H1 (cell line): ENCODE measurements around the gene CERCAM. TPM values are rescaled to one million over a fixed set of nuclear protein-coding genes. Genes with fewer than 3 reads are reported as not detected.

Experiments
- CTCF ChIA-PET: fragments of 300-600 bp; sonication (Branson Sonifier 250); formaldehyde crosslinking; loops from one replicate; lab custom pipeline; 2021; ENCODE audit not compliant: partially characterized antibody; lab: Charles Lee
- POLR2A ChIA-PET: fragments of 300-600 bp; sonication (Branson Sonifier 250); formaldehyde crosslinking; loops from one replicate; lab custom pipeline; 2021; ENCODE audit warnings: inconsistent platforms; ENCODE audit not compliant: partially characterized antibody; lab: Charles Lee
- DNase-seq, 2 experiments: peaks; one replicate each; pipeline versions ENCODE4 v3.0.0 to v3.0.0-alpha.2; 2010 to 2022; ENCODE audit warnings: low spot score in 2 of 2, low read depth in 1 of 2, mixed read lengths in 1 of 2
- FAIRE-seq: peaks from 2 replicates; lab custom pipeline; 2011; peaks lifted over from hg19 to GRCh38; lab: Jason Lieb, UNC
- H2AFZ ChIP-seq: 2 replicates; pipeline ENCODE4 v1.8.1; 2012; ENCODE audit warnings: low read length, inconsistent platforms
- H2AK5ac ChIP-seq: 2 replicates; pipeline ENCODE4 v1.6.1; 2013; ENCODE audit warnings: low read depth, low read length
- H2BK120ac ChIP-seq: replicated peaks from 2 replicates; pipeline ENCODE3; 2013; ENCODE audit warnings: low read depth, low read length, inconsistent platforms
- H2BK12ac ChIP-seq: 2 replicates; pipeline ENCODE4 v1.6.1; 2013; ENCODE audit warnings: low read depth, low read length
- H2BK15ac ChIP-seq: 2 replicates; pipeline ENCODE4 v1.6.1; 2013; ENCODE audit warnings: low read length
- H2BK20ac ChIP-seq: 2 replicates; pipeline ENCODE4 v1.6.1; 2013; ENCODE audit warnings: low read length
- H2BK5ac ChIP-seq: 2 replicates; pipeline ENCODE4 v1.6.1; 2013; ENCODE audit warnings: low read depth, low read length
- H3K14ac ChIP-seq: 2 replicates; pipeline ENCODE4 v1.6.1; 2013; ENCODE audit warnings: inconsistent platforms; ENCODE audit not compliant: insufficient read length
- H3K18ac ChIP-seq: 2 replicates; pipeline ENCODE4 v1.6.1; 2013; ENCODE audit warnings: low read length; ENCODE audit errors: extremely low read depth
- H3K23ac ChIP-seq: 2 replicates; pipeline ENCODE4 v1.6.1; 2013; ENCODE audit warnings: inconsistent platforms; ENCODE audit not compliant: insufficient read length
- H3K23me2 ChIP-seq: 2 replicates; pipeline ENCODE4 v1.6.1; 2013; ENCODE audit warnings: low read depth, low read length
- H3K27ac ChIP-seq: 2 replicates; pipeline ENCODE4 v1.6.1; 2011; ENCODE audit warnings: low read depth, low read length, inconsistent platforms
- H3K27me3 ChIP-seq, 4 experiments: replicated peaks in 1 of 4; 1 replicate in 1 of 4; 2 replicates in 3 of 4; pipeline versions ENCODE4 v1.6.1 to v1.8.1; 2011 to 2013; ENCODE audit warnings: low read length in 3 of 4, mild to moderate bottlenecking in 3 of 4, inconsistent platforms in 2 of 4, mixed read lengths in 2 of 4, moderate library complexity in 1 of 4; ENCODE audit not compliant: control insufficient read depth in 3 of 4, insufficient read depth in 3 of 4; ENCODE audit errors: extremely low read depth in 1 of 4
- H3K36me3 ChIP-seq, 4 experiments: 2 replicates each; pipeline versions ENCODE4 v1.6.1 to v1.8.1; 2011 to 2013; ENCODE audit warnings: mild to moderate bottlenecking in 4 of 4, low read length in 3 of 4, moderate library complexity in 2 of 4, control low read depth in 1 of 4, inconsistent platforms in 1 of 4; ENCODE audit not compliant: insufficient read depth in 4 of 4, control insufficient read depth in 2 of 4
- H3K4ac ChIP-seq: replicated peaks from 2 replicates; pipeline ENCODE3; 2013; ENCODE audit warnings: low read length, low read depth, mixed read lengths, inconsistent platforms; ENCODE audit not compliant: insufficient read length
- H3K4me1 ChIP-seq, 4 experiments: replicated peaks in 1 of 4; 1 replicate in 1 of 4; 2 replicates in 3 of 4; pipeline versions ENCODE4 v1.6.1 to v1.8.1; 2011 to 2013; ENCODE audit warnings: low read length in 3 of 4, inconsistent platforms in 2 of 4, mixed read lengths in 1 of 4; ENCODE audit not compliant: insufficient read depth in 4 of 4, control insufficient read depth in 3 of 4
- H3K4me2 ChIP-seq, 2 experiments: 2 replicates each; pipeline versions ENCODE4 v1.6.1 to v1.8.1; 2011 to 2013; ENCODE audit warnings: low read depth in 2 of 2, low read length in 2 of 2, control low read depth in 1 of 2, inconsistent platforms in 1 of 2, mild to moderate bottlenecking in 1 of 2; ENCODE audit not compliant: insufficient read depth in 1 of 2
- H3K4me3 ChIP-seq, 4 experiments: fragments of 200-600, 300-600 bp in 1 of 4; sonication (generic), shearing (Covaris generic), sonication (Bioruptor Twin) in 1 of 4; 2 replicates each; pipeline versions ENCODE4 v1.5.1 to v1.8.1; 2011 to 2016; ENCODE audit warnings: low read length in 4 of 4, low read depth in 3 of 4, control low read depth in 2 of 4, inconsistent platforms in 2 of 4, mild to moderate bottlenecking in 2 of 4, mixed read lengths in 1 of 4, moderate library complexity in 1 of 4; ENCODE audit not compliant: insufficient read depth in 2 of 4; ENCODE audit errors: extremely low read depth in 1 of 4
- H3K56ac ChIP-seq: replicated peaks from 2 replicates; pipeline ENCODE3; 2013; ENCODE audit warnings: low read depth, mild to moderate bottlenecking, mixed read lengths, low read length, inconsistent platforms; ENCODE audit not compliant: insufficient read length
- H3K79me1 ChIP-seq: 2 replicates; pipeline ENCODE4 v1.6.1; 2013; ENCODE audit warnings: low read depth, low read length, control low read depth
- H3K79me2 ChIP-seq, 2 experiments: 2 replicates each; pipeline versions ENCODE4 v1.6.1 to v1.8.1; 2012 to 2013; ENCODE audit warnings: low read length in 2 of 2, mild to moderate bottlenecking in 2 of 2, inconsistent platforms in 1 of 2; ENCODE audit not compliant: insufficient read depth in 2 of 2, control insufficient read depth in 1 of 2
- H3K9ac ChIP-seq, 4 experiments: replicated peaks in 1 of 4; 1 replicate in 1 of 4; 2 replicates in 3 of 4; pipeline versions ENCODE4 v1.6.1 to v1.8.1; 2011 to 2013; ENCODE audit warnings: low read depth in 3 of 4, low read length in 3 of 4, control low read depth in 2 of 4, mild to moderate bottlenecking in 2 of 4, moderate library complexity in 2 of 4, inconsistent platforms in 1 of 4; ENCODE audit errors: extremely low read depth in 1 of 4
- H3K9me3 ChIP-seq, 2 experiments: 2 replicates each; pipeline versions ENCODE4 v1.6.1 to v1.8.1; 2012 to 2013; ENCODE audit warnings: mild to moderate bottlenecking in 2 of 2, moderate library complexity in 2 of 2, control low read depth in 1 of 2, inconsistent platforms in 1 of 2, low read depth in 1 of 2, low read length in 1 of 2, mixed read lengths in 1 of 2; ENCODE audit not compliant: insufficient read depth in 2 of 2
- H4K20me1 ChIP-seq, 2 experiments: replicated peaks in 1 of 2; 2 replicates each; pipeline versions ENCODE3 to v1.8.1; 2011 to 2013; ENCODE audit warnings: inconsistent platforms in 2 of 2, low read length in 2 of 2, mild to moderate bottlenecking in 1 of 2; ENCODE audit not compliant: insufficient read depth in 2 of 2, control insufficient read depth in 1 of 2
- H4K5ac ChIP-seq: 2 replicates; pipeline ENCODE4 v1.6.1; 2013; ENCODE audit warnings: low read length, low read depth, mixed read lengths, inconsistent platforms; ENCODE audit not compliant: insufficient read length
- H4K8ac ChIP-seq: 2 replicates; pipeline ENCODE4 v1.8.0; 2013; ENCODE audit warnings: mild to moderate bottlenecking, moderate library complexity, low read length, inconsistent platforms; ENCODE audit not compliant: insufficient read depth; ENCODE audit errors: extremely low read depth
- H4K91ac ChIP-seq: replicated peaks from 2 replicates; pipeline ENCODE3; 2013; ENCODE audit warnings: low read length, mixed read lengths, inconsistent platforms; ENCODE audit not compliant: insufficient read length
- EZH2 ChIP-seq: fragments of 200-600 bp; sonication (generic); IDR thresholded peaks from 2 replicates; pipeline ENCODE4 v1.7.1; 2012; ENCODE audit warnings: low read depth, mild to moderate bottlenecking, moderate library complexity, low read length, inconsistent platforms; ENCODE audit not compliant: severe bottlenecking
- SUZ12 ChIP-seq: fragments of 200-600 bp; sonication (generic); IDR thresholded peaks from 2 replicates; pipeline ENCODE4 v1.6.1; 2012; ENCODE audit warnings: mild to moderate bottlenecking, inconsistent platforms, low read length, moderate library complexity, mixed read lengths
- WGBS, 2 experiments: shearing (Covaris generic) in 1 of 2; methylation state at CpG; one replicate each; pipeline versions ENCODE4 v1.1.6 to v1.1.7; 2013 to 2015; ENCODE audit warnings: low lambda C conversion rate in 2 of 2, mixed read lengths in 2 of 2, inconsistent platforms in 1 of 2, low coverage in 1 of 2, missing lambda C conversion rate in 1 of 2; ENCODE audit not compliant: insufficient replicate concordance in 2 of 2, insufficient coverage in 1 of 2, insufficient read length in 1 of 2; ENCODE audit errors: extremely low coverage in 1 of 2, missing lambda C conversion rate in 1 of 2; 5-methylcytosine and 5-hydroxymethylcytosine counted together
- polyA plus RNA-seq, 7 experiments: library from polyadenylated mRNA; depleted of rRNA in 3 of 7; stranded (reverse) in 5 of 7; unstranded in 2 of 7; fragments of >200 nt in 5 of 7; fragments of 200-250 nt in 2 of 7; gene quantifications; 1 replicate in 5 of 7; 2 replicates in 1 of 7; 4 replicates in 1 of 7; pipeline versions ENCODE4 v1.2.1 to v1.2.3, GENCODE V29; 2011 to 2013; ENCODE audit warnings: missing spikeins in 2 of 7, mixed read lengths in 2 of 7
- total RNA-seq: library from RNA; stranded (reverse); fragmentation: NEBNext Ultra II Directional; extraction: Animal tissue kit (Norgen Biotek cat#: 25700); gene quantifications from 2 replicates; pipeline ENCODE4 v1.2.1, GENCODE V29; 2021

CERCAM gene
- total and polyA plus RNA-seq, 2 of the 8 experiments (the other 6 are each of a cell fraction or from before 2014, with no cell fraction given): 3.1 to 5.2 TPM

DNA sequence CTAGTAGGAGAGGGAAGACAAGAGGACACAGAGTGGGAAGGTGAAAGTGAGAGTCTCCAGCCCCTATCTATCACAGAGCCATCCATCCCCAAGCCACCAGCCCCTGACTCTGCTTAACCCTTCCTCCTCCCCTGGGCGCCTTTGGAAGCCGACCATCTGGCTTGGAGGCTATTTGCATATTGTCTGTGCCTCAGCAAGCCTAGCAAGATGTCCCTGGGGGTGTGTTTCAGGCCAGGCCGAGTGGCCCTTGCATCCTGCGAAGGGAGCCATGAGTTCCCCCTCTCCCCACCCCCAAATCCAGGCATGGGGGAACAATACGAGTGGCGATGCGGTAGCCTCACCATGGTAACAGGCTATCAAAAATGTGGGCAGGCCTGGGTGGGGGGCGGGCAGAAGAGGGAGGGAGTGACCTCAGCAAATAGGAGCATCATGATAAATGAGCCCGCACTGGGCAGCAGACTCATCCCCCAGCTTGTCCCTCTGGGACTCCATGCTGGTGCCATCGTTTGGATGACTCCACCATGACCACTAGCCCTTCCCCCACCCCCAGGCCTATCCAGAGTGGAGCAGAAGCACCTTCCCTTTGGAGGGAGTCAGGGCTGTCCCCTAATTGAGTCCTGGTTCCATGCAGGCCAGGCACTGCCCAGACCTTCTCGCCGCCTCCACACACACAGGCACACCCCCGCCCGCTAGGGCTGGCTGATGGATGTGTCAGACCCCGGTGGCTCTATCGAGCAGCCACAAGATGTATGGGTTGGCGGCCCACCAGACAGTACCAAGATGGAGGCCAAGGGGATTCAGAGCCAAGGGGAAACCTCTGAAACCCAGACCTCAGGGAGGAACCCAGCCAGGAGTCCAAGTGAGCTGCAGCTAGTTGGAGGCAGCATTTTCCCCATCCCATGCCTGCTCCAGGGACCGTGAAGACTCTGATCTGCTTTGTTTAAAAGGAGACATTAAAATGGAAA is 34.9 kb upstream of the CERCAM start:
- no peak overlapping the region for H3K14ac ChIP-seq
- H3K79me1 ChIP-seq: 0 out of 2 replicates have a peak, but pooled peaks cover 6% of the 10 kb centered on the region
- peaks cover 2% of the 10 kb centered on the region; the same call in 1 of the 2 replicates for H3K23me2 ChIP-seq
- no peak overlapping the region for H3K4ac ChIP-seq
- no peak overlapping the region for H3K23ac ChIP-seq
- no peaks in the 10 kb centered on the region for H3K9me3 ChIP-seq
- no peak overlapping the region; a peak in 2 of 8 replicates for H3K4me3 ChIP-seq
- 0 out of 2 replicates have a peak overlapping the region, but pooled peaks have one; percentile 46 for H2AK5ac ChIP-seq
- no peak overlapping the region for H3K27ac ChIP-seq
- no peak overlapping the region for H4K5ac ChIP-seq
- POLR2A ChIA-PET: interaction anchor here (0.9 to 13.1 kb wide), 7 partner anchors 9 to 24 kb away, joined by 3 to 92 read pairs (median 49); partner anchors contain the start of gene URM1
- peak overlapping the region; percentile 32 for H4K91ac ChIP-seq
- peaks cover 30 to 94% (median 83%) of the 10 kb centered on the region in 4 experiments for H3K27me3 ChIP-seq
- H4K8ac ChIP-seq: no peak overlapping the region
- H3K56ac ChIP-seq: no peak overlapping the region
- H2BK20ac ChIP-seq: peak overlapping the region; percentile 76; the same call in 1 of the 2 replicates
- peaks cover 26 to 59% (median 46%) of the 10 kb centered on the region in 4 experiments for H3K4me1 ChIP-seq
- H2BK120ac ChIP-seq: no peak overlapping the region
- DNase-seq: no peak
- H4K20me1 ChIP-seq: peaks cover 34 to 41% of the 10 kb centered on the region in 2 experiments
- peak overlapping the region; percentile 21; the same call in 1 of the 2 replicates for H2BK15ac ChIP-seq
- no peaks in the 10 kb centered on the region for H3K79me2 ChIP-seq
- TF ChIP-seq SUZ12 (no peak), EZH2 (peak; percentile 31)
- H3K36me3 ChIP-seq: peaks cover 0 to 22% (median 9%) of the 10 kb centered on the region in 4 experiments; a peak in 6 of 8 replicates
- 79% methylated on average over 17 of the region's 18 CpGs; no CpG with 5 or more reads in 1 of the 2 experiments for WGBS, 2 experiments
- H3K4me2 ChIP-seq: peak overlapping the region; percentile 25 to 45; a peak in 3 of 4 replicates
- CTCF ChIA-PET: interaction anchor here (1.4 to 21.9 kb wide), 8 partner anchors 8 to 34 kb away, joined by 4 to 323 read pairs (median 17); partner anchors contain the start of gene URM1
- 0 out of 2 replicates have a peak overlapping the region, but pooled peaks have one; percentile 35 for H2BK12ac ChIP-seq
- FAIRE-seq: no peak
- H3K18ac ChIP-seq: peak overlapping the region; percentile 34
- H2BK5ac ChIP-seq: 0 out of 2 replicates have a peak overlapping the region, but pooled peaks have one; percentile 41
- no peak overlapping the region for H3K9ac ChIP-seq
- H2AFZ ChIP-seq: no peak overlapping the region
